H1 (cell line): Measurements from ENCODE around the gene GRIN3A. TPM values are rescaled to one million over a fixed set of nuclear protein-coding genes. Genes with fewer than 3 reads are reported as not detected.

Experiments
- CTCF ChIA-PET: fragments of 300-600 bp; sonication (Branson Sonifier 250); formaldehyde crosslinking; loops from one replicate; lab custom pipeline; 2021; ENCODE audit not compliant: partially characterized antibody; lab: Charles Lee
- POLR2A ChIA-PET: fragments of 300-600 bp; sonication (Branson Sonifier 250); formaldehyde crosslinking; loops from one replicate; lab custom pipeline; 2021; ENCODE audit warnings: inconsistent platforms; ENCODE audit not compliant: partially characterized antibody; lab: Charles Lee
- DNase-seq, 2 experiments: peaks; one replicate each; pipeline versions ENCODE4 v3.0.0 to v3.0.0-alpha.2; 2010 to 2022; ENCODE audit warnings: low spot score in 2 of 2, low read depth in 1 of 2, mixed read lengths in 1 of 2
- FAIRE-seq: peaks from 2 replicates; lab custom pipeline; 2011; peaks lifted over from hg19 to GRCh38; lab: Jason Lieb, UNC
- H2AFZ ChIP-seq: 2 replicates; pipeline ENCODE4 v1.8.1; 2012; ENCODE audit warnings: low read length, inconsistent platforms
- H2AK5ac ChIP-seq: 2 replicates; pipeline ENCODE4 v1.6.1; 2013; ENCODE audit warnings: low read depth, low read length
- H2BK120ac ChIP-seq: replicated peaks from 2 replicates; pipeline ENCODE3; 2013; ENCODE audit warnings: low read depth, low read length, inconsistent platforms
- H2BK12ac ChIP-seq: 2 replicates; pipeline ENCODE4 v1.6.1; 2013; ENCODE audit warnings: low read depth, low read length
- H2BK15ac ChIP-seq: 2 replicates; pipeline ENCODE4 v1.6.1; 2013; ENCODE audit warnings: low read length
- H2BK20ac ChIP-seq: 2 replicates; pipeline ENCODE4 v1.6.1; 2013; ENCODE audit warnings: low read length
- H2BK5ac ChIP-seq: 2 replicates; pipeline ENCODE4 v1.6.1; 2013; ENCODE audit warnings: low read depth, low read length
- H3K14ac ChIP-seq: 2 replicates; pipeline ENCODE4 v1.6.1; 2013; ENCODE audit warnings: inconsistent platforms; ENCODE audit not compliant: insufficient read length
- H3K18ac ChIP-seq: 2 replicates; pipeline ENCODE4 v1.6.1; 2013; ENCODE audit warnings: low read length; ENCODE audit errors: extremely low read depth
- H3K23ac ChIP-seq: 2 replicates; pipeline ENCODE4 v1.6.1; 2013; ENCODE audit warnings: inconsistent platforms; ENCODE audit not compliant: insufficient read length
- H3K23me2 ChIP-seq: 2 replicates; pipeline ENCODE4 v1.6.1; 2013; ENCODE audit warnings: low read depth, low read length
- H3K27ac ChIP-seq: 2 replicates; pipeline ENCODE4 v1.6.1; 2011; ENCODE audit warnings: low read depth, low read length, inconsistent platforms
- H3K27me3 ChIP-seq, 4 experiments: replicated peaks in 1 of 4; 1 replicate in 1 of 4; 2 replicates in 3 of 4; pipeline versions ENCODE4 v1.6.1 to v1.8.1; 2011 to 2013; ENCODE audit warnings: low read length in 3 of 4, mild to moderate bottlenecking in 3 of 4, inconsistent platforms in 2 of 4, mixed read lengths in 2 of 4, moderate library complexity in 1 of 4; ENCODE audit not compliant: control insufficient read depth in 3 of 4, insufficient read depth in 3 of 4; ENCODE audit errors: extremely low read depth in 1 of 4
- H3K36me3 ChIP-seq, 4 experiments: 2 replicates each; pipeline versions ENCODE4 v1.6.1 to v1.8.1; 2011 to 2013; ENCODE audit warnings: mild to moderate bottlenecking in 4 of 4, low read length in 3 of 4, moderate library complexity in 2 of 4, control low read depth in 1 of 4, inconsistent platforms in 1 of 4; ENCODE audit not compliant: insufficient read depth in 4 of 4, control insufficient read depth in 2 of 4
- H3K4ac ChIP-seq: replicated peaks from 2 replicates; pipeline ENCODE3; 2013; ENCODE audit warnings: low read length, low read depth, mixed read lengths, inconsistent platforms; ENCODE audit not compliant: insufficient read length
- H3K4me1 ChIP-seq, 4 experiments: replicated peaks in 1 of 4; 1 replicate in 1 of 4; 2 replicates in 3 of 4; pipeline versions ENCODE4 v1.6.1 to v1.8.1; 2011 to 2013; ENCODE audit warnings: low read length in 3 of 4, inconsistent platforms in 2 of 4, mixed read lengths in 1 of 4; ENCODE audit not compliant: insufficient read depth in 4 of 4, control insufficient read depth in 3 of 4
- H3K4me2 ChIP-seq, 2 experiments: 2 replicates each; pipeline versions ENCODE4 v1.6.1 to v1.8.1; 2011 to 2013; ENCODE audit warnings: low read depth in 2 of 2, low read length in 2 of 2, control low read depth in 1 of 2, inconsistent platforms in 1 of 2, mild to moderate bottlenecking in 1 of 2; ENCODE audit not compliant: insufficient read depth in 1 of 2
- H3K4me3 ChIP-seq, 4 experiments: fragments of 200-600, 300-600 bp in 1 of 4; sonication (generic), shearing (Covaris generic), sonication (Bioruptor Twin) in 1 of 4; 2 replicates each; pipeline versions ENCODE4 v1.5.1 to v1.8.1; 2011 to 2016; ENCODE audit warnings: low read length in 4 of 4, low read depth in 3 of 4, control low read depth in 2 of 4, inconsistent platforms in 2 of 4, mild to moderate bottlenecking in 2 of 4, mixed read lengths in 1 of 4, moderate library complexity in 1 of 4; ENCODE audit not compliant: insufficient read depth in 2 of 4; ENCODE audit errors: extremely low read depth in 1 of 4
- H3K56ac ChIP-seq: replicated peaks from 2 replicates; pipeline ENCODE3; 2013; ENCODE audit warnings: low read depth, mild to moderate bottlenecking, mixed read lengths, low read length, inconsistent platforms; ENCODE audit not compliant: insufficient read length
- H3K79me1 ChIP-seq: 2 replicates; pipeline ENCODE4 v1.6.1; 2013; ENCODE audit warnings: low read depth, low read length, control low read depth
- H3K79me2 ChIP-seq, 2 experiments: 2 replicates each; pipeline versions ENCODE4 v1.6.1 to v1.8.1; 2012 to 2013; ENCODE audit warnings: low read length in 2 of 2, mild to moderate bottlenecking in 2 of 2, inconsistent platforms in 1 of 2; ENCODE audit not compliant: insufficient read depth in 2 of 2, control insufficient read depth in 1 of 2
- H3K9ac ChIP-seq, 4 experiments: replicated peaks in 1 of 4; 1 replicate in 1 of 4; 2 replicates in 3 of 4; pipeline versions ENCODE4 v1.6.1 to v1.8.1; 2011 to 2013; ENCODE audit warnings: low read depth in 3 of 4, low read length in 3 of 4, control low read depth in 2 of 4, mild to moderate bottlenecking in 2 of 4, moderate library complexity in 2 of 4, inconsistent platforms in 1 of 4; ENCODE audit errors: extremely low read depth in 1 of 4
- H3K9me3 ChIP-seq, 2 experiments: 2 replicates each; pipeline versions ENCODE4 v1.6.1 to v1.8.1; 2012 to 2013; ENCODE audit warnings: mild to moderate bottlenecking in 2 of 2, moderate library complexity in 2 of 2, control low read depth in 1 of 2, inconsistent platforms in 1 of 2, low read depth in 1 of 2, low read length in 1 of 2, mixed read lengths in 1 of 2; ENCODE audit not compliant: insufficient read depth in 2 of 2
- H4K20me1 ChIP-seq, 2 experiments: replicated peaks in 1 of 2; 2 replicates each; pipeline versions ENCODE3 to v1.8.1; 2011 to 2013; ENCODE audit warnings: inconsistent platforms in 2 of 2, low read length in 2 of 2, mild to moderate bottlenecking in 1 of 2; ENCODE audit not compliant: insufficient read depth in 2 of 2, control insufficient read depth in 1 of 2
- H4K5ac ChIP-seq: 2 replicates; pipeline ENCODE4 v1.6.1; 2013; ENCODE audit warnings: low read length, low read depth, mixed read lengths, inconsistent platforms; ENCODE audit not compliant: insufficient read length
- H4K8ac ChIP-seq: 2 replicates; pipeline ENCODE4 v1.8.0; 2013; ENCODE audit warnings: mild to moderate bottlenecking, moderate library complexity, low read length, inconsistent platforms; ENCODE audit not compliant: insufficient read depth; ENCODE audit errors: extremely low read depth
- H4K91ac ChIP-seq: replicated peaks from 2 replicates; pipeline ENCODE3; 2013; ENCODE audit warnings: low read length, mixed read lengths, inconsistent platforms; ENCODE audit not compliant: insufficient read length
- BACH1 ChIP-seq: IDR thresholded peaks from 2 replicates; pipeline ENCODE4 v1.6.1; 2012; ENCODE audit warnings: low read length, improper control_type of control experiment
- CBX8 ChIP-seq: fragments of 300-800, 300-1000 bp; sonication (generic); IDR thresholded peaks from 2 replicates; pipeline ENCODE4 v1.7.1; 2016; ENCODE audit warnings: low read depth, low read length, borderline replicate concordance
- CEBPB ChIP-seq: IDR thresholded peaks from 2 replicates; pipeline ENCODE4 v1.6.1; 2012; ENCODE audit warnings: low read depth, low read length
- CHD2 ChIP-seq: IDR thresholded peaks from 2 replicates; pipeline ENCODE4 v1.6.1; 2012; ENCODE audit warnings: low read length, improper control_type of control experiment
- EP300 ChIP-seq, 2 experiments: IDR thresholded peaks; 1 replicate in 1 of 2; 2 replicates in 1 of 2; pipeline ENCODE4 v1.6.1; 2011 to 2012; ENCODE audit warnings: low read depth in 2 of 2, low read length in 2 of 2, mild to moderate bottlenecking in 2 of 2, borderline replicate concordance in 1 of 2, inconsistent platforms in 1 of 2, moderate library complexity in 1 of 2
- EZH2 ChIP-seq: fragments of 200-600 bp; sonication (generic); IDR thresholded peaks from 2 replicates; pipeline ENCODE4 v1.7.1; 2012; ENCODE audit warnings: low read depth, mild to moderate bottlenecking, moderate library complexity, low read length, inconsistent platforms; ENCODE audit not compliant: severe bottlenecking
- HDAC6 ChIP-seq: IDR thresholded peaks from one replicate; pipeline ENCODE4 v1.7.1; 2012; ENCODE audit warnings: low read depth, mild to moderate bottlenecking, inconsistent platforms, low read length, moderate library complexity
- KDM4A ChIP-seq: IDR thresholded peaks from one replicate; pipeline ENCODE4 v1.7.1; 2012; ENCODE audit warnings: low read depth, mild to moderate bottlenecking, moderate library complexity, low read length, inconsistent platforms; ENCODE audit not compliant: severe bottlenecking
- POU5F1 ChIP-seq: IDR thresholded peaks from 2 replicates; pipeline ENCODE4 v1.6.1; 2011; ENCODE audit warnings: low read depth, mild to moderate bottlenecking, low read length, moderate library complexity
- RFX5 ChIP-seq: IDR thresholded peaks from 2 replicates; pipeline ENCODE4 v1.6.1; 2011; ENCODE audit warnings: low read depth, low read length, improper control_type of control experiment, borderline replicate concordance
- RXRA ChIP-seq: IDR thresholded peaks from 2 replicates; pipeline ENCODE4 v1.6.1; 2011; ENCODE audit warnings: low read depth, mild to moderate bottlenecking, low read length, moderate library complexity; ENCODE audit not compliant: insufficient read depth
- SRF ChIP-seq: IDR thresholded peaks from 2 replicates; pipeline ENCODE4 v1.6.1; 2011; ENCODE audit warnings: mild to moderate bottlenecking, low read depth, low read length, moderate library complexity
- SUZ12 ChIP-seq: fragments of 200-600 bp; sonication (generic); IDR thresholded peaks from 2 replicates; pipeline ENCODE4 v1.6.1; 2012; ENCODE audit warnings: mild to moderate bottlenecking, inconsistent platforms, low read length, moderate library complexity, mixed read lengths
- TAF1 ChIP-seq: IDR thresholded peaks from 2 replicates; pipeline ENCODE4 v1.6.1; 2011; ENCODE audit warnings: mild to moderate bottlenecking, low read depth, low read length
- YY1 ChIP-seq: IDR thresholded peaks from 2 replicates; pipeline ENCODE4 v1.6.1; 2011; ENCODE audit warnings: low read depth, mild to moderate bottlenecking, low read length
- WGBS, 2 experiments: shearing (Covaris generic) in 1 of 2; methylation state at CpG; one replicate each; pipeline versions ENCODE4 v1.1.6 to v1.1.7; 2013 to 2015; ENCODE audit warnings: low lambda C conversion rate in 2 of 2, mixed read lengths in 2 of 2, inconsistent platforms in 1 of 2, low coverage in 1 of 2, missing lambda C conversion rate in 1 of 2; ENCODE audit not compliant: insufficient replicate concordance in 2 of 2, insufficient coverage in 1 of 2, insufficient read length in 1 of 2; ENCODE audit errors: extremely low coverage in 1 of 2, missing lambda C conversion rate in 1 of 2; 5-methylcytosine and 5-hydroxymethylcytosine counted together
- polyA plus RNA-seq, 7 experiments: library from polyadenylated mRNA; depleted of rRNA in 3 of 7; stranded (reverse) in 5 of 7; unstranded in 2 of 7; fragments of >200 nt in 5 of 7; fragments of 200-250 nt in 2 of 7; gene quantifications; 1 replicate in 5 of 7; 2 replicates in 1 of 7; 4 replicates in 1 of 7; pipeline versions ENCODE4 v1.2.1 to v1.2.3, GENCODE V29; 2011 to 2013; ENCODE audit warnings: missing spikeins in 2 of 7, mixed read lengths in 2 of 7
- total RNA-seq: library from RNA; stranded (reverse); fragmentation: NEBNext Ultra II Directional; extraction: Animal tissue kit (Norgen Biotek cat#: 25700); gene quantifications from 2 replicates; pipeline ENCODE4 v1.2.1, GENCODE V29; 2021

GRIN3A gene
- total and polyA plus RNA-seq, 2 of the 8 experiments (the other 6 are each of a cell fraction or from before 2014, with no cell fraction given) = 0.04 TPM; not detected in 1

DNA sequence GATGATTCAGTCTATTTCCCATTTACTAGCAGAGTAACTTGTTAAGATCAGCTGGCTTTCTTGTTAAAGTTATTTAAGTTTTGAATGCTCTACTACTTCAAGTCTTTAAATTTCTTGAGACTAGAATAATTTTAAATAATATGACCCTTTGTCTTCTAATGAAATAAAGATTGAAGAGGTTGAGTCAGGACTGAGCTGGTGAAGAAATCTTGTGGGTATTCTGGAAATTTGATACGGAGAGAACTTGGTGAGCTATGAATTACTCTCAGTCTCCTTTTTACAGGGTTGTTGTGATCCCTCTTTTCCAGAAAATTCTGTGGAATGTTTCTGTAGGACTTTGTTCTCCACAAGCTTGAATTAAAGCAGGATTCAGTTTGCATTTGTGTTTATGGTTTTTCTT, 175.5 kb downstream of the GRIN3A start:
- H3K27ac ChIP-seq = no peak overlapping the region
- H3K9ac ChIP-seq = no peak overlapping the region
- no peak overlapping the region for H3K56ac ChIP-seq
- no peak overlapping the region for H3K4me3 ChIP-seq
- no peak overlapping the region for H2BK12ac ChIP-seq
- no peak overlapping the region for H2AFZ ChIP-seq
- ChIA-PET POLR2A (no interaction called here), CTCF (interaction anchor here (1.3 to 2.7 kb wide), 5 partner anchors 18 to 114 kb away, joined by 4 to 13 read pairs (median 5); no protein-coding TSS in a partner anchor)
- no peak overlapping the region for H4K5ac ChIP-seq
- H2BK20ac ChIP-seq = no peak overlapping the region
- H2BK15ac ChIP-seq = no peak overlapping the region
- TF ChIP-seq BACH1 = no peak
- TF ChIP-seq TAF1 = no peak
- no peak for TF ChIP-seq SUZ12
- TF ChIP-seq RXRA = no peak
- no peak for TF ChIP-seq EP300 (IDR thresholded peaks at IDR 0.05; ENCODE audit: borderline replicate concordance in 1 of 2, low read depth in 2 of 2, low read length in 2 of 2)
- TF ChIP-seq EZH2 = no peak
- TF ChIP-seq POU5F1 = no peak
- TF ChIP-seq HDAC6 = no peak
- TF ChIP-seq CEBPB = no peak
- TF ChIP-seq YY1 = no peak
- TF ChIP-seq RFX5 = no peak
- TF ChIP-seq SRF = no peak
- no peak for TF ChIP-seq CBX8
- no peak for TF ChIP-seq KDM4A
- no peak for TF ChIP-seq CHD2
- H3K79me1 ChIP-seq = no peaks in the 10 kb centered on the region
- no peak overlapping the region for H3K23ac ChIP-seq
- peaks cover 0 to 4% of the 10 kb centered on the region in 2 experiments for H4K20me1 ChIP-seq
- no peak overlapping the region for H2BK5ac ChIP-seq
- H4K8ac ChIP-seq = no peak overlapping the region
- no peak overlapping the region for H3K4ac ChIP-seq
- H3K14ac ChIP-seq = no peak overlapping the region
- no peak overlapping the region for H2AK5ac ChIP-seq
- no peaks in the 10 kb centered on the region for H3K27me3 ChIP-seq
- no peaks in the 10 kb centered on the region for H3K9me3 ChIP-seq
- H4K91ac ChIP-seq = no peak overlapping the region
- no peaks in the 10 kb centered on the region for H3K4me1 ChIP-seq
- no peak overlapping the region for H2BK120ac ChIP-seq
- H3K4me2 ChIP-seq = no peak overlapping the region
- H3K79me2 ChIP-seq = 0 out of 4 replicates have a peak, but pooled peaks cover 0 to 3% of the 10 kb centered on the region in 2 experiments
- DNase-seq = no peak
- FAIRE-seq = no peak
- H3K18ac ChIP-seq = no peak overlapping the region
- 94% methylated on average over 1 of the region's 1 CpG; no CpG with 5 or more reads in 1 of the 2 experiments for WGBS, 2 experiments
- H3K23me2 ChIP-seq = no peaks in the 10 kb centered on the region
- peaks cover 4 to 51% (median 34%) of the 10 kb centered on the region in 4 experiments; a peak in 7 of 8 replicates for H3K36me3 ChIP-seq
